WTC11 (cell line): ENCODE measurements around the gene PRSS33. TPM values are rescaled to one million over a fixed set of nuclear protein-coding genes. Genes with fewer than 3 reads are reported as not detected.

ENCODE experiments used
- ATAC-seq: fragments of 200-7000 bp; cut with Tn5 transposase; 2 replicates; pipeline ENCODE4 v1.10.0; 2021; ENCODE audit warnings: mild to moderate bottlenecking, moderate library complexity
- CTCF ChIA-PET: fragments of 300-600 bp; sonication (Branson Sonifier 250); formaldehyde crosslinking; loops from one replicate; lab custom pipeline; 2021; ENCODE audit warnings: antibody characterized with exemption; lab: Charles Lee
- POLR2A ChIA-PET: fragments of 350-600 bp; sonication (Branson Sonifier 250); formaldehyde crosslinking; loops from one replicate; lab custom pipeline; 2021; ENCODE audit warnings: antibody characterized with exemption; lab: Charles Lee
- DNase-seq: peaks from one replicate; pipeline ENCODE4 v3.0.0; 2021; ENCODE audit warnings: low spot score
- H3K27ac Mint-ChIP-seq: 2 replicates; pipeline ENCODE4 v1.8.0; 2021; ENCODE audit warnings: mixed read lengths
- H3K27me3 Mint-ChIP-seq: 2 replicates; pipeline ENCODE4 v1.8.0; 2021; ENCODE audit warnings: low read depth, mild to moderate bottlenecking, moderate library complexity, mixed read lengths
- H3K36me3 Mint-ChIP-seq: 2 replicates; pipeline ENCODE4 v1.8.0; 2021; ENCODE audit warnings: mixed read lengths
- H3K4me1 Mint-ChIP-seq: 2 replicates; pipeline ENCODE4 v1.8.0; 2022; ENCODE audit warnings: mixed read lengths
- H3K4me3 Mint-ChIP-seq: 2 replicates; pipeline ENCODE4 v1.8.0; 2021; ENCODE audit warnings: mild to moderate bottlenecking, moderate library complexity, mixed read lengths
- H3K9me3 Mint-ChIP-seq: 2 replicates; pipeline ENCODE4 v1.8.0; 2021; ENCODE audit warnings: mixed read lengths
- ARID4B ChIP-seq: sonication (generic); formaldehyde crosslinking; IDR thresholded peaks from 2 replicates; pipeline ENCODE4 v1.8.0; 2023; ENCODE audit warnings: missing genetic modification reagents, mild to moderate bottlenecking, borderline replicate concordance
- ATF1 ChIP-seq: sonication (generic); formaldehyde crosslinking; IDR thresholded peaks from 2 replicates; pipeline ENCODE4 v1.8.1; 2023; ENCODE audit warnings: mild to moderate bottlenecking, moderate library complexity, missing genetic modification reagents
- CREB1 ChIP-seq: sonication (generic); formaldehyde crosslinking; IDR thresholded peaks from 2 replicates; pipeline ENCODE4 v1.8.0; 2023; ENCODE audit warnings: mild to moderate bottlenecking, missing genetic modification reagents
- ELF4 ChIP-seq: sonication (generic); formaldehyde crosslinking; IDR thresholded peaks from 2 replicates; pipeline ENCODE4 v1.8.1; 2022; ENCODE audit warnings: low read depth, mild to moderate bottlenecking, moderate library complexity, missing genetic modification reagents
- FOXP1 ChIP-seq: sonication (generic); formaldehyde crosslinking; IDR thresholded peaks from 2 replicates; pipeline ENCODE4 v1.8.0; 2022; ENCODE audit warnings: missing genetic modification reagents, mild to moderate bottlenecking, moderate library complexity, borderline replicate concordance
- JAZF1 ChIP-seq: fragments of 250-450 bp; sonication (Bioruptor Pico); IDR thresholded peaks from 2 replicates; pipeline ENCODE4 v1.9.0; 2021; ENCODE audit warnings: moderate library complexity, mild to moderate bottlenecking, inconsistent platforms
- NFE2L1 ChIP-seq: sonication (generic); formaldehyde crosslinking; IDR thresholded peaks from 2 replicates; pipeline ENCODE4 v1.8.1; 2023; ENCODE audit warnings: missing genetic modification reagents
- NR2C2 ChIP-seq: sonication (generic); formaldehyde crosslinking; IDR thresholded peaks from 2 replicates; pipeline ENCODE4 v1.8.0; 2022; ENCODE audit warnings: mild to moderate bottlenecking, missing genetic modification reagents
- RORB ChIP-seq: fragments of 250-450 bp; sonication (Bioruptor Pico); IDR thresholded peaks from 2 replicates; pipeline ENCODE4 v1.9.0; 2021; ENCODE audit warnings: mild to moderate bottlenecking
- SMAD3 ChIP-seq: sonication (generic); formaldehyde crosslinking; IDR thresholded peaks from 2 replicates; pipeline ENCODE4 v1.8.0; 2022; ENCODE audit warnings: missing genetic modification reagents, mild to moderate bottlenecking, borderline replicate concordance
- SP1 ChIP-seq: sonication (generic); formaldehyde crosslinking; conservative IDR thresholded peaks from 2 replicates; pipeline ENCODE4 v1.8.1; 2022; ENCODE audit warnings: missing genetic modification reagents
- ZBTB21 ChIP-seq: sonication (generic); formaldehyde crosslinking; IDR thresholded peaks from 2 replicates; pipeline ENCODE4 v1.8.1; 2023; ENCODE audit warnings: mild to moderate bottlenecking, missing genetic modification reagents, borderline replicate concordance
- ZNF232 ChIP-seq: sonication (generic); formaldehyde crosslinking; IDR thresholded peaks from 2 replicates; pipeline ENCODE4 v1.8.0; 2022; ENCODE audit warnings: mild to moderate bottlenecking, missing genetic modification reagents
- ZNF425 ChIP-seq: fragments of 250-450 bp; sonication (Bioruptor Pico); conservative IDR thresholded peaks from 2 replicates; pipeline ENCODE4 v1.9.0; 2021; ENCODE audit warnings: mild to moderate bottlenecking
- ZNF512 ChIP-seq: sonication (generic); formaldehyde crosslinking; IDR thresholded peaks from 2 replicates; pipeline ENCODE4 v1.8.1; 2022; ENCODE audit warnings: missing genetic modification reagents, borderline replicate concordance
- total RNA-seq: library from RNA; stranded (reverse); gene quantifications from 3 replicates; pipeline ENCODE4 v1.2.3, GENCODE V29; 2021
- TF ChIP-seq, protein P1 (sequence below): sonication (generic); formaldehyde crosslinking; IDR thresholded peaks from 2 replicates; pipeline ENCODE4 v1.8.1; 2023; ENCODE audit warnings: mild to moderate bottlenecking, missing genetic modification reagents, borderline replicate concordance
- TF ChIP-seq, protein P2 (sequence below): sonication (generic); formaldehyde crosslinking; IDR thresholded peaks from 2 replicates; pipeline ENCODE4 v1.8.0; 2023; ENCODE audit warnings: mild to moderate bottlenecking, missing genetic modification reagents

The PRSS33 gene
- total RNA-seq, 1 experiment from 2014 or later, result 0.24 TPM

DNA sequence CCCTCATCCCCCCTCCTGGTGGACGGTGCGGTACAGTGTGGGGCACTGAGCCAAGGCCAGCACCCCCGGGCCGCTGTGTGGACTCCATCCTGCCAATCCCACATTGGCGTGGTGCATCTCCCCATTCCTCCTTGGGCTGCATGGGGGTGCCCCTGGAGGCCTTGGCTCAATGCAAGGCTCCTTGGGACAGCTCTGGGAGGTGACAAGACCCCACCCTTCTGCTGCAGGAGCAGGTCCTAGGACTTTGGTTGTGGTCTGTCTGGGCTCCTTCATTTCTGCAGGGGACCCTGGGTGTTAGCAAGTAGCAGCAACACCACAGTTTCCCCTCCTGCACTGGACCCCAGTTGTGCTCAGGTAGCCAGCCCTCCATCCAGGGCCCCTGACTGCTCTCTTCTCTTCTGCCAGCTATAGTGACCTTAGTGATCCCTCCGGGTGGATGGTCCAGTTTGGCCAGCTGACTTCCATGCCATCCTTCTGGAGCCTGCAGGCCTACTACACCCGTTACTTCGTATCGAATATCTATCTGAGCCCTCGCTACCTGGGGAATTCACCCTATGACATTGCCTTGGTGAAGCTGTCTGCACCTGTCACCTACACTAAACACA lies 31.0 kb upstream of the PRSS33 start (continued):
- TF ChIP-seq ARID4B (CRISPR knock-in tag) (no peak), ZBTB21 (CRISPR knock-in tag) (no peak), RORB (CRISPR knock-in tag) (no peak)

GRCh38 chr16:2817340-2818271 lies 30.2 kb upstream of the PRSS33 start:
- DNase-seq, result no peak
- no peaks in the 10 kb centered on the region for H3K27me3 Mint-ChIP-seq
- TF ChIP-seq NFE2L1 (CRISPR knock-in tag) (no peak), SP1 (CRISPR knock-in tag) (no peak), CREB1 (CRISPR knock-in tag) (no peak), FOXP1 (no peak), ZNF425 (no peak), NR2C2 (no peak), ZNF512 (CRISPR knock-in tag) (no peak), JAZF1 (CRISPR knock-in tag) (no peak), ATF1 (CRISPR knock-in tag) (no peak), SMAD3 (CRISPR knock-in tag) (no peak), ELF4 (CRISPR knock-in tag) (no peak), ZNF232 (CRISPR knock-in tag) (no peak), ZBTB21 (CRISPR knock-in tag) (no peak)
- TF ChIP-seq, protein P1, sequence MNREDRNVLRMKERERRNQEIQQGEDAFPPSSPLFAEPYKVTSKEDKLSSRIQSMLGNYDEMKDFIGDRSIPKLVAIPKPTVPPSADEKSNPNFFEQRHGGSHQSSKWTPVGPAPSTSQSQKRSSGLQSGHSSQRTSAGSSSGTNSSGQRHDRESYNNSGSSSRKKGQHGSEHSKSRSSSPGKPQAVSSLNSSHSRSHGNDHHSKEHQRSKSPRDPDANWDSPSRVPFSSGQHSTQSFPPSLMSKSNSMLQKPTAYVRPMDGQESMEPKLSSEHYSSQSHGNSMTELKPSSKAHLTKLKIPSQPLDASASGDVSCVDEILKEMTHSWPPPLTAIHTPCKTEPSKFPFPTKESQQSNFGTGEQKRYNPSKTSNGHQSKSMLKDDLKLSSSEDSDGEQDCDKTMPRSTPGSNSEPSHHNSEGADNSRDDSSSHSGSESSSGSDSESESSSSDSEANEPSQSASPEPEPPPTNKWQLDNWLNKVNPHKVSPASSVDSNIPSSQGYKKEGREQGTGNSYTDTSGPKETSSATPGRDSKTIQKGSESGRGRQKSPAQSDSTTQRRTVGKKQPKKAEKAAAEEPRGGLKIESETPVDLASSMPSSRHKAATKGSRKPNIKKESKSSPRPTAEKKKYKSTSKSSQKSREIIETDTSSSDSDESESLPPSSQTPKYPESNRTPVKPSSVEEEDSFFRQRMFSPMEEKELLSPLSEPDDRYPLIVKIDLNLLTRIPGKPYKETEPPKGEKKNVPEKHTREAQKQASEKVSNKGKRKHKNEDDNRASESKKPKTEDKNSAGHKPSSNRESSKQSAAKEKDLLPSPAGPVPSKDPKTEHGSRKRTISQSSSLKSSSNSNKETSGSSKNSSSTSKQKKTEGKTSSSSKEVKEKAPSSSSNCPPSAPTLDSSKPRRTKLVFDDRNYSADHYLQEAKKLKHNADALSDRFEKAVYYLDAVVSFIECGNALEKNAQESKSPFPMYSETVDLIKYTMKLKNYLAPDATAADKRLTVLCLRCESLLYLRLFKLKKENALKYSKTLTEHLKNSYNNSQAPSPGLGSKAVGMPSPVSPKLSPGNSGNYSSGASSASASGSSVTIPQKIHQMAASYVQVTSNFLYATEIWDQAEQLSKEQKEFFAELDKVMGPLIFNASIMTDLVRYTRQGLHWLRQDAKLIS (CRISPR knock-in tag), result no peak
- TF ChIP-seq, protein P2, sequence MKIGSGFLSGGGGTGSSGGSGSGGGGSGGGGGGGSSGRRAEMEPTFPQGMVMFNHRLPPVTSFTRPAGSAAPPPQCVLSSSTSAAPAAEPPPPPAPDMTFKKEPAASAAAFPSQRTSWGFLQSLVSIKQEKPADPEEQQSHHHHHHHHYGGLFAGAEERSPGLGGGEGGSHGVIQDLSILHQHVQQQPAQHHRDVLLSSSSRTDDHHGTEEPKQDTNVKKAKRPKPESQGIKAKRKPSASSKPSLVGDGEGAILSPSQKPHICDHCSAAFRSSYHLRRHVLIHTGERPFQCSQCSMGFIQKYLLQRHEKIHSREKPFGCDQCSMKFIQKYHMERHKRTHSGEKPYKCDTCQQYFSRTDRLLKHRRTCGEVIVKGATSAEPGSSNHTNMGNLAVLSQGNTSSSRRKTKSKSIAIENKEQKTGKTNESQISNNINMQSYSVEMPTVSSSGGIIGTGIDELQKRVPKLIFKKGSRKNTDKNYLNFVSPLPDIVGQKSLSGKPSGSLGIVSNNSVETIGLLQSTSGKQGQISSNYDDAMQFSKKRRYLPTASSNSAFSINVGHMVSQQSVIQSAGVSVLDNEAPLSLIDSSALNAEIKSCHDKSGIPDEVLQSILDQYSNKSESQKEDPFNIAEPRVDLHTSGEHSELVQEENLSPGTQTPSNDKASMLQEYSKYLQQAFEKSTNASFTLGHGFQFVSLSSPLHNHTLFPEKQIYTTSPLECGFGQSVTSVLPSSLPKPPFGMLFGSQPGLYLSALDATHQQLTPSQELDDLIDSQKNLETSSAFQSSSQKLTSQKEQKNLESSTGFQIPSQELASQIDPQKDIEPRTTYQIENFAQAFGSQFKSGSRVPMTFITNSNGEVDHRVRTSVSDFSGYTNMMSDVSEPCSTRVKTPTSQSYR, result no peak
- TF ChIP-seq, all 79 proteins: peak for 0
- Mint-ChIP-seq H3K4me1 (no peaks in the 10 kb centered on the region), H3K36me3 (no peaks in the 10 kb centered on the region), H3K4me3 (no peak overlapping the region), H3K9me3 (no peaks in the 10 kb centered on the region), H3K27ac (no peak overlapping the region)
- ChIA-PET CTCF (interaction anchor here (0.7 to 2.2 kb wide), 18 partner anchors 10 to 148 kb away, joined by 3 to 25 read pairs (median 4); partner anchors contain the start of genes FLYWCH2 and PRSS41), POLR2A (no interaction called here)
- no peak for ATAC-seq
